Measurements from ENCODE around the gene ERMN. TPM values are rescaled to one million over a fixed set of nuclear protein-coding genes. Genes with fewer than 3 reads are reported as not detected.

ERMN gene
- total RNA-seq, 2 experiments from 2014 or later = 0.87 to 1.3 TPM

DNA sequence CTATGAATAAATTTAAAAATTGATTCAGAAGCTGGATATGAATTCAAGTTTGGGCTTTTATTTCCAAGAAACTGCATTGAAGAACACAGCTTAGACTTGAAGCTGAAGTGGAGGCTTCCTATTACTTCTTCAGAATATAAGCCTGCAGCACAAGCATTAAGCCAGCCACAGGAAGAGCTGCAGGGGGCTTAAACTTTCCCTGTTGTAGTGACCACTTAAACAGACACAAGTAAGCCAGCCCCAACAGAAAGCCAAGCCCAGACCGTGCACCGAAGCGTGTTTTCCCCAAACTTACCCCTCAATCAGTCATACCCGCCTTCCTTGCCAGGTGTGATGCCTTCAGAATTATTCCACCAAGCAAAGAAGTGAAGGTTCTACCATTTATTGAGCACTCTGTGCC, 28.7 kb downstream of the ERMN start:
- Mint-ChIP-seq H3K27me3 (no peaks in the 10 kb centered on the region), H3K27ac (no peak overlapping the region), H3K4me1 (ENCODE audit: low read depth) (peaks cover 3% of the 10 kb centered on the region), H3K9me3 (no peaks in the 10 kb centered on the region), H3K4me3 (no peak overlapping the region), H3K36me3 (ENCODE audit: low read depth) (no peaks in the 10 kb centered on the region)
- intact Hi-C loops (cut with micrococcal nuclease) = no loop called here
- no peak for DNase-seq
- CTCF ChIA-PET = interaction anchor here (1.1 to 2.2 kb wide), 4 partner anchors 8 to 31 kb away, joined by 3 to 10 read pairs (median 4); no protein-coding TSS in a partner anchor
- ATAC-seq = no peak
- TF ChIP-seq, protein P1, sequence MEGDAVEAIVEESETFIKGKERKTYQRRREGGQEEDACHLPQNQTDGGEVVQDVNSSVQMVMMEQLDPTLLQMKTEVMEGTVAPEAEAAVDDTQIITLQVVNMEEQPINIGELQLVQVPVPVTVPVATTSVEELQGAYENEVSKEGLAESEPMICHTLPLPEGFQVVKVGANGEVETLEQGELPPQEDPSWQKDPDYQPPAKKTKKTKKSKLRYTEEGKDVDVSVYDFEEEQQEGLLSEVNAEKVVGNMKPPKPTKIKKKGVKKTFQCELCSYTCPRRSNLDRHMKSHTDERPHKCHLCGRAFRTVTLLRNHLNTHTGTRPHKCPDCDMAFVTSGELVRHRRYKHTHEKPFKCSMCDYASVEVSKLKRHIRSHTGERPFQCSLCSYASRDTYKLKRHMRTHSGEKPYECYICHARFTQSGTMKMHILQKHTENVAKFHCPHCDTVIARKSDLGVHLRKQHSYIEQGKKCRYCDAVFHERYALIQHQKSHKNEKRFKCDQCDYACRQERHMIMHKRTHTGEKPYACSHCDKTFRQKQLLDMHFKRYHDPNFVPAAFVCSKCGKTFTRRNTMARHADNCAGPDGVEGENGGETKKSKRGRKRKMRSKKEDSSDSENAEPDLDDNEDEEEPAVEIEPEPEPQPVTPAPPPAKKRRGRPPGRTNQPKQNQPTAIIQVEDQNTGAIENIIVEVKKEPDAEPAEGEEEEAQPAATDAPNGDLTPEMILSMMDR (IDR thresholded peaks at IDR 0.05) = no peak
- POLR2A ChIA-PET = interaction anchor here (1.0 kb wide), 1 partner anchor 124 kb away, joined by 3 read pairs; no protein-coding TSS in a partner anchor

DNA sequence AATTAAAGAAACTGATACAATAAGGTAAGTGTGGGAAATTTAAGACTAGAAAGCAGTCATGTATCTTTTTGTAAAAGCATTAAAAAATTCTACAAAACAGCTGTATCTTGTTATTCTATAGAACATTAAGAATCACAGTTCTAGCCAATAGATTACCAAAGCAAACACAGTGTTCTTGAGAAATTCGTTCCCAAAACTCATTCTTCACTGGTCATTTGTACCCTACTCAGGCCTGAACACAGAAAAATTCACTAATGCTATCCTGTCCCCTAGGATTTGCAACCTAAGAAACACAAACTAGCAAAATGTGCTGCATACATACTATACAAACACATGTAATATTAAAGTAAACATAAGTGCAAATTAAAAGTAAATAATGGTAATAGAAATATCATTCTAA, 29.1 kb downstream of the ERMN start:
- no peak for DNase-seq
- POLR2A ChIA-PET = interaction anchor here (1.0 kb wide), 1 partner anchor 125 kb away, joined by 3 read pairs; no protein-coding TSS in a partner anchor
- intact Hi-C loops (cut with micrococcal nuclease) = no loop called here
- CTCF ChIA-PET = interaction anchor here (1.1 to 2.2 kb wide), 3 partner anchors 9 to 31 kb away, joined by 3 to 10 read pairs (median 5); no protein-coding TSS in a partner anchor
- H3K27me3 Mint-ChIP-seq = no peaks in the 10 kb centered on the region
- H3K4me1 Mint-ChIP-seq (ENCODE audit: low read depth) = peaks cover 3% of the 10 kb centered on the region
- ATAC-seq = no peak
- H3K4me3 Mint-ChIP-seq = no peak overlapping the region
- H3K36me3 Mint-ChIP-seq (ENCODE audit: low read depth) = no peaks in the 10 kb centered on the region
- no peak overlapping the region for H3K27ac Mint-ChIP-seq
- no peaks in the 10 kb centered on the region for H3K9me3 Mint-ChIP-seq
- TF ChIP-seq, protein P1 (IDR thresholded peaks at IDR 0.05) = no peak

GRCh38 chr2:157292853-157293252, 32.8 kb downstream of the ERMN start:
- ATAC-seq (no peak), DNase-seq (no peak)
- H3K9me3 Mint-ChIP-seq = no peaks in the 10 kb centered on the region
- ChIA-PET POLR2A (interaction anchor here (0.6 kb wide), 1 partner anchor 117 kb away, joined by 3 read pairs; no protein-coding TSS in a partner anchor), CTCF (interaction anchor here (1.1 to 2.4 kb wide), 2 partner anchors 10 to 43 kb away, joined by 4 to 15 read pairs; no protein-coding TSS in a partner anchor)
- H3K27me3 Mint-ChIP-seq = peaks cover 2% of the 10 kb centered on the region
- H3K4me1 Mint-ChIP-seq (ENCODE audit: low read depth) = peaks cover 3% of the 10 kb centered on the region
- no peak overlapping the region for H3K27ac Mint-ChIP-seq
- no peak overlapping the region for H3K4me3 Mint-ChIP-seq
- TF ChIP-seq, protein P1 (IDR thresholded peaks at IDR 0.05) = no peak
- H3K36me3 Mint-ChIP-seq (ENCODE audit: low read depth) = no peaks in the 10 kb centered on the region
- intact Hi-C loops (cut with micrococcal nuclease) = no loop called here

DNA sequence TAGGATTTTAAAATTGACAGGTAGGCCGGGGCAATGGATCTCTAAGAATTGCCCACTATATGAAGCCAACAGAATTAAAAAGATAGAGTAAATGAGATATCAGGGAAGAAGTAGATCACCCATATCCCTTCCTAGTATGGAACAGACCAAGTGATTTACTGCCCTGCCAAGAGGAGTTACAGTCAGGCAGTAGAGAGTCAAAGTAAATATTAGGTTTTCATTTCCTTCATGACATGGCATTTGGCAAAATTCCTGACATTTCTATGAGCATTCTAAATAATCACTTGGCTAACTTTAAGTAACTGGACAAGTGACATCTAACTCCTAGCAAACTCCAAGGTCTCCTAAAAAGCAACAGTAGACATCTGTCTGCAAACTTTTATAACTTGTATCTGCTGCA, 34.6 kb downstream of the ERMN start:
- no peak for DNase-seq
- no peak overlapping the region for H3K27ac Mint-ChIP-seq
- intact Hi-C loops (cut with micrococcal nuclease) = no loop called here
- H3K36me3 Mint-ChIP-seq (ENCODE audit: low read depth) = no peaks in the 10 kb centered on the region
- H3K4me3 Mint-ChIP-seq = no peak overlapping the region
- ChIA-PET POLR2A (no interaction called here), CTCF (no interaction called here)
- ATAC-seq = no peak
- H3K4me1 Mint-ChIP-seq (ENCODE audit: low read depth) = peaks cover 3% of the 10 kb centered on the region
- no peaks in the 10 kb centered on the region for H3K9me3 Mint-ChIP-seq
- H3K27me3 Mint-ChIP-seq = peaks cover 2% of the 10 kb centered on the region
- TF ChIP-seq, protein P1 (IDR thresholded peaks at IDR 0.05) = no peak

DNA sequence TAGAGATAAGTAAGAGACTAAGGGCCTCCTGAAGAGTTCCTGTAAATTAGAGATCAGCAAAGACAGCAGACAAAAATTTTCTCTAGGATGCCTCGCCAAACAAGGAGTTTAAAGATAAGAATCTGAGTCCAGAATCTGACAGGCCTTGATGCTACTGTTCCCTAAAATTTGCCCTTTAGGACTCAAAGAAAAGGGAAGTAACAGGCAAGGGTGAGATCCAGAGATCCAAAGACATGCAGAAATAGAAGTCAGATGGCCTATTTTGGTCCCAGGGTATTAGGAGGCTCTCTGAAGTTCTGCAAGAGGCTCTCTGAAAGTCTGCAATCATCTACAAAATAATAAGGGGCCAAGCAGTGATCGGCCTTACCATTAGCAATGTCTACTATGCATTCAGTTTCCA, 35.1 kb downstream of the ERMN start:
- H3K36me3 Mint-ChIP-seq (ENCODE audit: low read depth) = no peaks in the 10 kb centered on the region
- H3K4me1 Mint-ChIP-seq (ENCODE audit: low read depth) = peaks cover 3% of the 10 kb centered on the region
- no peaks in the 10 kb centered on the region for H3K9me3 Mint-ChIP-seq
- H3K27me3 Mint-ChIP-seq = peaks cover 2% of the 10 kb centered on the region
- TF ChIP-seq, protein P1 (IDR thresholded peaks at IDR 0.05) = no peak
- H3K27ac Mint-ChIP-seq = no peak overlapping the region
- no peak overlapping the region for H3K4me3 Mint-ChIP-seq
- no peak for ATAC-seq
- POLR2A ChIA-PET = no interaction called here
- intact Hi-C loops (cut with micrococcal nuclease) = no loop called here
- CTCF ChIA-PET = interaction anchor here (1.9 kb wide), 1 partner anchor 15 kb away, joined by 8 read pairs; no protein-coding TSS in a partner anchor
- DNase-seq = no peak

Measured in activated CD8-positive, alpha-beta T cell treated with anti-CD3 and anti-CD28 coated beads for 36 hours (primary cell).